Measurements from ENCODE around the gene CETN3. TPM values are rescaled to one million over a fixed set of nuclear protein-coding genes. Genes with fewer than 3 reads are reported as not detected.

CETN3 gene
- total RNA-seq, 1 donor = 6.9 TPM

DNA sequence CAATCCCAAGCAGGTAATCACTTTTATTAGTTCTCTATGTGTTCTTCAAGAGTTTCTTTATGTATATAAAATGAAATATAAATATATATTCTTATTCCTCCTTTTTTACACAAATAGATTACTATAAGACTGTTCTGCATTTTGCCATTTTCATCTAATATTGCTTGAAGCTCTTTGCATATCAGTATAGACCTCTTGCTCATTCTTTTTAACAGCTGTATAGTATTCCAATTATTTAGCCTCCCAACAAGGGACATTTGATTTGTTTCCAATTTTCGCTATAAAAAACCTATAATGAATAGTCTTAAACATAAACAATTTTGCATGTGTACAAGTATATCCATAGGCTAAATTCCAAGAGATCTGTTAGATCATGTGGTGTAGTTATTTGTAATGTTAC lies 25.2 kb downstream of the CETN3 start:
- no peak overlapping the region for H2AFZ ChIP-seq (ENCODE audit: low read length)
- no peaks in the 10 kb centered on the region for H3K27me3 ChIP-seq (ENCODE audit: insufficient read depth, low read length)
- H3K4me2 ChIP-seq (ENCODE audit: insufficient read depth, low read length) = no peak overlapping the region
- no peak overlapping the region for H3K4me3 ChIP-seq (ENCODE audit: insufficient read depth, low read length)
- DNase-seq (ENCODE audit: insufficient read length, low spot score, missing footprints) = no peak
- H3K4me1 ChIP-seq (ENCODE audit: insufficient read depth, low read length) = no peaks in the 10 kb centered on the region
- TF ChIP-seq, protein P1, sequence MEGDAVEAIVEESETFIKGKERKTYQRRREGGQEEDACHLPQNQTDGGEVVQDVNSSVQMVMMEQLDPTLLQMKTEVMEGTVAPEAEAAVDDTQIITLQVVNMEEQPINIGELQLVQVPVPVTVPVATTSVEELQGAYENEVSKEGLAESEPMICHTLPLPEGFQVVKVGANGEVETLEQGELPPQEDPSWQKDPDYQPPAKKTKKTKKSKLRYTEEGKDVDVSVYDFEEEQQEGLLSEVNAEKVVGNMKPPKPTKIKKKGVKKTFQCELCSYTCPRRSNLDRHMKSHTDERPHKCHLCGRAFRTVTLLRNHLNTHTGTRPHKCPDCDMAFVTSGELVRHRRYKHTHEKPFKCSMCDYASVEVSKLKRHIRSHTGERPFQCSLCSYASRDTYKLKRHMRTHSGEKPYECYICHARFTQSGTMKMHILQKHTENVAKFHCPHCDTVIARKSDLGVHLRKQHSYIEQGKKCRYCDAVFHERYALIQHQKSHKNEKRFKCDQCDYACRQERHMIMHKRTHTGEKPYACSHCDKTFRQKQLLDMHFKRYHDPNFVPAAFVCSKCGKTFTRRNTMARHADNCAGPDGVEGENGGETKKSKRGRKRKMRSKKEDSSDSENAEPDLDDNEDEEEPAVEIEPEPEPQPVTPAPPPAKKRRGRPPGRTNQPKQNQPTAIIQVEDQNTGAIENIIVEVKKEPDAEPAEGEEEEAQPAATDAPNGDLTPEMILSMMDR (IDR thresholded peaks at IDR 0.05; ENCODE audit: extremely low read depth, low read depth, low read length) = no peak
- H4K20me1 ChIP-seq (ENCODE audit: insufficient read depth, low read length) = no peaks in the 10 kb centered on the region
- H3K36me3 ChIP-seq (ENCODE audit: insufficient read depth, low read length) = no peaks in the 10 kb centered on the region
- H3K79me2 ChIP-seq (ENCODE audit: insufficient read depth, low read length) = no peaks in the 10 kb centered on the region
- no peak overlapping the region for H3K27ac ChIP-seq (ENCODE audit: low read depth, low read length)
- no peaks in the 10 kb centered on the region for H3K9me3 ChIP-seq (ENCODE audit: low read depth, low read length)

DNA sequence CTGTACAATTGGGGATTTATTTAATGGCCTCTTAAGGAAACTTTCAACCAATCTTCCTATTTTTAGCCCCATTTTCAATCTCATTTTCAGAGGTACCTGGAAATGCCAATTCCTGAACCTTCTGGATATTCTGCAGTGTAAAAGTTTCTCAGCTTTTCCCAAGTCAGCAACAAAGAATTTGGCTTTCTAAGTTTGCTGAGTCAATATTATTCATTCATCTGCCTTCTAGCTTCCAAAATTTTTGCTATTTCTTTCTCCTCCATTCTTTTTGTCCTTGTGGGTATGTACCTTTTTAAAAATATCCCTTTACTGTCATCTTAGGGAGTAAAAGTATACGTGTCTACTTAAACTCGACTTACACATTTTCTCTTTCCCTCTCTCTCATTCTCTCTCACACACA lies 25.7 kb downstream of the CETN3 start:
- Histone ChIP-seq H3K36me3 (ENCODE audit: insufficient read depth, low read length) (no peaks in the 10 kb centered on the region), H3K27ac (ENCODE audit: low read depth, low read length) (no peak overlapping the region), H3K9me3 (ENCODE audit: low read depth, low read length) (no peaks in the 10 kb centered on the region), H3K4me1 (ENCODE audit: insufficient read depth, low read length) (no peaks in the 10 kb centered on the region), H3K4me2 (ENCODE audit: insufficient read depth, low read length) (no peak overlapping the region), H3K79me2 (ENCODE audit: insufficient read depth, low read length) (no peaks in the 10 kb centered on the region), H3K4me3 (ENCODE audit: insufficient read depth, low read length) (no peak overlapping the region), H2AFZ (ENCODE audit: low read length) (no peak overlapping the region), H3K27me3 (ENCODE audit: insufficient read depth, low read length) (no peaks in the 10 kb centered on the region), H4K20me1 (ENCODE audit: insufficient read depth, low read length) (no peaks in the 10 kb centered on the region)
- TF ChIP-seq, protein P1 (IDR thresholded peaks at IDR 0.05; ENCODE audit: extremely low read depth, low read depth, low read length) = no peak
- no peak for DNase-seq (ENCODE audit: insufficient read length, low spot score, missing footprints)

GRCh38 chr5:90381213-90381929 lies 28.2 kb downstream of the CETN3 start:
- no peak overlapping the region for H3K4me2 ChIP-seq (ENCODE audit: insufficient read depth, low read length)
- TF ChIP-seq, protein P1 (IDR thresholded peaks at IDR 0.05; ENCODE audit: extremely low read depth, low read depth, low read length) = no peak
- DNase-seq (ENCODE audit: insufficient read length, low spot score, missing footprints) = no peak

DNA sequence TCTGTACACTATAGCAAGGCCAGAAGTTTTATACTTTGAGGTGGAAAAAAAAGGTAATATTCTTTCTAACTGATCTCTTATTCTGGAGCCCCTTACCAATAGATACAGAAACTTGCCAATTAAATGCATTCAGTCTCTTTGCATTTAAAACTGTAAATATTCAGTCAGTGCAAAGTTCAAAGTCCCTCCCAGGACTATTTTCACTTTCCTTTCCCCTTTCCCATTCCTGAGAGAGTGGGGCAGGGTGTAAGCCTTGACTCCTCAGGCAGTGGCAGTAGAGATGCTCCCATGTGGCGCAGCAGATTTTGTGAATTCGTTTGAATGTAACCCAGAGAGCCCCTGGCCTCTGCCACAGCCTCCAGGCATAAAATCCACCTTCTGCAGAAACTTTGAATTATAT lies 29.9 kb downstream of the CETN3 start:
- Histone ChIP-seq H3K4me1 (ENCODE audit: insufficient read depth, low read length) (no peaks in the 10 kb centered on the region), H3K27ac (ENCODE audit: low read depth, low read length) (no peak overlapping the region), H3K27me3 (ENCODE audit: insufficient read depth, low read length) (no peaks in the 10 kb centered on the region), H2AFZ (ENCODE audit: low read length) (no peak overlapping the region), H4K20me1 (ENCODE audit: insufficient read depth, low read length) (no peaks in the 10 kb centered on the region), H3K9me3 (ENCODE audit: low read depth, low read length) (no peaks in the 10 kb centered on the region), H3K36me3 (ENCODE audit: insufficient read depth, low read length) (no peaks in the 10 kb centered on the region), H3K79me2 (ENCODE audit: insufficient read depth, low read length) (no peaks in the 10 kb centered on the region), H3K4me3 (ENCODE audit: insufficient read depth, low read length) (no peak overlapping the region), H3K4me2 (ENCODE audit: insufficient read depth, low read length) (no peak overlapping the region)
- TF ChIP-seq, protein P1 (IDR thresholded peaks at IDR 0.05; ENCODE audit: extremely low read depth, low read depth, low read length) = no peak
- no peak for DNase-seq (ENCODE audit: insufficient read length, low spot score, missing footprints)

More at GRCh38 chr5:90381213-90381929, 28.2 kb downstream of the CETN3 start:
- Histone ChIP-seq H2AFZ (ENCODE audit: low read length) (no peak overlapping the region), H3K4me1 (ENCODE audit: insufficient read depth, low read length) (no peaks in the 10 kb centered on the region), H3K27me3 (ENCODE audit: insufficient read depth, low read length) (no peaks in the 10 kb centered on the region), H3K79me2 (ENCODE audit: insufficient read depth, low read length) (no peaks in the 10 kb centered on the region), H3K27ac (ENCODE audit: low read depth, low read length) (no peak overlapping the region), H3K4me3 (ENCODE audit: insufficient read depth, low read length) (no peak overlapping the region), H3K9me3 (ENCODE audit: low read depth, low read length) (no peaks in the 10 kb centered on the region), H4K20me1 (ENCODE audit: insufficient read depth, low read length) (no peaks in the 10 kb centered on the region), H3K36me3 (ENCODE audit: insufficient read depth, low read length) (no peaks in the 10 kb centered on the region)
